H1 (cell line): ENCODE results near the gene COMT. TPM values are rescaled to one million over a fixed set of nuclear protein-coding genes. Genes with fewer than 3 reads are reported as not detected.

Experiments used
- CTCF ChIA-PET: fragments of 300-600 bp; sonication (Branson Sonifier 250); formaldehyde crosslinking; loops from one replicate; lab custom pipeline; 2021; ENCODE audit not compliant: partially characterized antibody; lab: Charles Lee
- POLR2A ChIA-PET: fragments of 300-600 bp; sonication (Branson Sonifier 250); formaldehyde crosslinking; loops from one replicate; lab custom pipeline; 2021; ENCODE audit warnings: inconsistent platforms; ENCODE audit not compliant: partially characterized antibody; lab: Charles Lee
- DNase-seq, 2 experiments: peaks; one replicate each; pipeline versions ENCODE4 v3.0.0 to v3.0.0-alpha.2; 2010 to 2022; ENCODE audit warnings: low spot score in 2 of 2, low read depth in 1 of 2, mixed read lengths in 1 of 2
- FAIRE-seq: peaks from 2 replicates; lab custom pipeline; 2011; peaks lifted over from hg19 to GRCh38; lab: Jason Lieb, UNC
- H2AFZ ChIP-seq: 2 replicates; pipeline ENCODE4 v1.8.1; 2012; ENCODE audit warnings: low read length, inconsistent platforms
- H2AK5ac ChIP-seq: 2 replicates; pipeline ENCODE4 v1.6.1; 2013; ENCODE audit warnings: low read depth, low read length
- H2BK120ac ChIP-seq: replicated peaks from 2 replicates; pipeline ENCODE3; 2013; ENCODE audit warnings: low read depth, low read length, inconsistent platforms
- H2BK12ac ChIP-seq: 2 replicates; pipeline ENCODE4 v1.6.1; 2013; ENCODE audit warnings: low read depth, low read length
- H2BK15ac ChIP-seq: 2 replicates; pipeline ENCODE4 v1.6.1; 2013; ENCODE audit warnings: low read length
- H2BK20ac ChIP-seq: 2 replicates; pipeline ENCODE4 v1.6.1; 2013; ENCODE audit warnings: low read length
- H2BK5ac ChIP-seq: 2 replicates; pipeline ENCODE4 v1.6.1; 2013; ENCODE audit warnings: low read depth, low read length
- H3K14ac ChIP-seq: 2 replicates; pipeline ENCODE4 v1.6.1; 2013; ENCODE audit warnings: inconsistent platforms; ENCODE audit not compliant: insufficient read length
- H3K18ac ChIP-seq: 2 replicates; pipeline ENCODE4 v1.6.1; 2013; ENCODE audit warnings: low read length; ENCODE audit errors: extremely low read depth
- H3K23ac ChIP-seq: 2 replicates; pipeline ENCODE4 v1.6.1; 2013; ENCODE audit warnings: inconsistent platforms; ENCODE audit not compliant: insufficient read length
- H3K23me2 ChIP-seq: 2 replicates; pipeline ENCODE4 v1.6.1; 2013; ENCODE audit warnings: low read depth, low read length
- H3K27ac ChIP-seq: 2 replicates; pipeline ENCODE4 v1.6.1; 2011; ENCODE audit warnings: low read depth, low read length, inconsistent platforms
- H3K27me3 ChIP-seq, 4 experiments: replicated peaks in 1 of 4; 1 replicate in 1 of 4; 2 replicates in 3 of 4; pipeline versions ENCODE4 v1.6.1 to v1.8.1; 2011 to 2013; ENCODE audit warnings: low read length in 3 of 4, mild to moderate bottlenecking in 3 of 4, inconsistent platforms in 2 of 4, mixed read lengths in 2 of 4, moderate library complexity in 1 of 4; ENCODE audit not compliant: control insufficient read depth in 3 of 4, insufficient read depth in 3 of 4; ENCODE audit errors: extremely low read depth in 1 of 4
- H3K36me3 ChIP-seq, 4 experiments: 2 replicates each; pipeline versions ENCODE4 v1.6.1 to v1.8.1; 2011 to 2013; ENCODE audit warnings: mild to moderate bottlenecking in 4 of 4, low read length in 3 of 4, moderate library complexity in 2 of 4, control low read depth in 1 of 4, inconsistent platforms in 1 of 4; ENCODE audit not compliant: insufficient read depth in 4 of 4, control insufficient read depth in 2 of 4
- H3K4ac ChIP-seq: replicated peaks from 2 replicates; pipeline ENCODE3; 2013; ENCODE audit warnings: low read length, low read depth, mixed read lengths, inconsistent platforms; ENCODE audit not compliant: insufficient read length
- H3K4me1 ChIP-seq, 4 experiments: replicated peaks in 1 of 4; 1 replicate in 1 of 4; 2 replicates in 3 of 4; pipeline versions ENCODE4 v1.6.1 to v1.8.1; 2011 to 2013; ENCODE audit warnings: low read length in 3 of 4, inconsistent platforms in 2 of 4, mixed read lengths in 1 of 4; ENCODE audit not compliant: insufficient read depth in 4 of 4, control insufficient read depth in 3 of 4
- H3K4me2 ChIP-seq, 2 experiments: 2 replicates each; pipeline versions ENCODE4 v1.6.1 to v1.8.1; 2011 to 2013; ENCODE audit warnings: low read depth in 2 of 2, low read length in 2 of 2, control low read depth in 1 of 2, inconsistent platforms in 1 of 2, mild to moderate bottlenecking in 1 of 2; ENCODE audit not compliant: insufficient read depth in 1 of 2
- H3K4me3 ChIP-seq, 4 experiments: fragments of 200-600, 300-600 bp in 1 of 4; sonication (generic), shearing (Covaris generic), sonication (Bioruptor Twin) in 1 of 4; 2 replicates each; pipeline versions ENCODE4 v1.5.1 to v1.8.1; 2011 to 2016; ENCODE audit warnings: low read length in 4 of 4, low read depth in 3 of 4, control low read depth in 2 of 4, inconsistent platforms in 2 of 4, mild to moderate bottlenecking in 2 of 4, mixed read lengths in 1 of 4, moderate library complexity in 1 of 4; ENCODE audit not compliant: insufficient read depth in 2 of 4; ENCODE audit errors: extremely low read depth in 1 of 4
- H3K56ac ChIP-seq: replicated peaks from 2 replicates; pipeline ENCODE3; 2013; ENCODE audit warnings: low read depth, mild to moderate bottlenecking, mixed read lengths, low read length, inconsistent platforms; ENCODE audit not compliant: insufficient read length
- H3K79me1 ChIP-seq: 2 replicates; pipeline ENCODE4 v1.6.1; 2013; ENCODE audit warnings: low read depth, low read length, control low read depth
- H3K79me2 ChIP-seq, 2 experiments: 2 replicates each; pipeline versions ENCODE4 v1.6.1 to v1.8.1; 2012 to 2013; ENCODE audit warnings: low read length in 2 of 2, mild to moderate bottlenecking in 2 of 2, inconsistent platforms in 1 of 2; ENCODE audit not compliant: insufficient read depth in 2 of 2, control insufficient read depth in 1 of 2
- H3K9ac ChIP-seq, 4 experiments: replicated peaks in 1 of 4; 1 replicate in 1 of 4; 2 replicates in 3 of 4; pipeline versions ENCODE4 v1.6.1 to v1.8.1; 2011 to 2013; ENCODE audit warnings: low read depth in 3 of 4, low read length in 3 of 4, control low read depth in 2 of 4, mild to moderate bottlenecking in 2 of 4, moderate library complexity in 2 of 4, inconsistent platforms in 1 of 4; ENCODE audit errors: extremely low read depth in 1 of 4
- H3K9me3 ChIP-seq, 2 experiments: 2 replicates each; pipeline versions ENCODE4 v1.6.1 to v1.8.1; 2012 to 2013; ENCODE audit warnings: mild to moderate bottlenecking in 2 of 2, moderate library complexity in 2 of 2, control low read depth in 1 of 2, inconsistent platforms in 1 of 2, low read depth in 1 of 2, low read length in 1 of 2, mixed read lengths in 1 of 2; ENCODE audit not compliant: insufficient read depth in 2 of 2
- H4K20me1 ChIP-seq, 2 experiments: replicated peaks in 1 of 2; 2 replicates each; pipeline versions ENCODE3 to v1.8.1; 2011 to 2013; ENCODE audit warnings: inconsistent platforms in 2 of 2, low read length in 2 of 2, mild to moderate bottlenecking in 1 of 2; ENCODE audit not compliant: insufficient read depth in 2 of 2, control insufficient read depth in 1 of 2
- H4K5ac ChIP-seq: 2 replicates; pipeline ENCODE4 v1.6.1; 2013; ENCODE audit warnings: low read length, low read depth, mixed read lengths, inconsistent platforms; ENCODE audit not compliant: insufficient read length
- H4K8ac ChIP-seq: 2 replicates; pipeline ENCODE4 v1.8.0; 2013; ENCODE audit warnings: mild to moderate bottlenecking, moderate library complexity, low read length, inconsistent platforms; ENCODE audit not compliant: insufficient read depth; ENCODE audit errors: extremely low read depth
- H4K91ac ChIP-seq: replicated peaks from 2 replicates; pipeline ENCODE3; 2013; ENCODE audit warnings: low read length, mixed read lengths, inconsistent platforms; ENCODE audit not compliant: insufficient read length
- BCL11A ChIP-seq, 2 experiments: IDR thresholded peaks; one replicate each; pipeline ENCODE4 v1.6.1; 2011; ENCODE audit warnings: low read depth in 2 of 2, low read length in 2 of 2, mild to moderate bottlenecking in 2 of 2
- CBX5 ChIP-seq: fragments of 300-800, 300-1000 bp; sonication (generic); IDR thresholded peaks from 2 replicates; pipeline ENCODE4 v1.7.1; 2016; ENCODE audit warnings: antibody characterized with exemption, low read length, low read depth
- JUN ChIP-seq: IDR thresholded peaks from 2 replicates; pipeline ENCODE4 v1.6.1; 2011; ENCODE audit warnings: low read depth, mild to moderate bottlenecking, improper control_type of control experiment, low read length
- KDM4A ChIP-seq: IDR thresholded peaks from one replicate; pipeline ENCODE4 v1.7.1; 2012; ENCODE audit warnings: low read depth, mild to moderate bottlenecking, moderate library complexity, low read length, inconsistent platforms; ENCODE audit not compliant: severe bottlenecking
- MAFK ChIP-seq: IDR thresholded peaks from 2 replicates; pipeline ENCODE4 v1.6.1; 2012; ENCODE audit warnings: low read depth, mild to moderate bottlenecking, improper control_type of control experiment, low read length
- NRF1 ChIP-seq: IDR thresholded peaks from 2 replicates; pipeline ENCODE4 v1.6.1; 2011; ENCODE audit warnings: mild to moderate bottlenecking, low read depth, low read length, improper control_type of control experiment
- POLR2AphosphoS5 ChIP-seq: IDR thresholded peaks from 2 replicates; pipeline ENCODE4 v1.6.1; 2011; ENCODE audit warnings: low read depth, low read length
- RNF2 ChIP-seq: fragments of 200-900, 300-1000 bp; sonication (generic); IDR thresholded peaks from 2 replicates; pipeline ENCODE4 v1.7.1; 2016; ENCODE audit warnings: borderline replicate concordance, low read depth, mild to moderate bottlenecking, antibody characterized with exemption, low read length; ENCODE audit not compliant: poor library complexity, severe bottlenecking; ENCODE audit errors: missing control alignments
- SAP30 ChIP-seq: fragments of 300-600 bp; sonication (generic); IDR thresholded peaks from 2 replicates; pipeline ENCODE4 v1.7.1; 2012; ENCODE audit warnings: low read length, moderate library complexity, mild to moderate bottlenecking, inconsistent platforms; ENCODE audit not compliant: insufficient read depth, insufficient replicate concordance
- TAF1 ChIP-seq: IDR thresholded peaks from 2 replicates; pipeline ENCODE4 v1.6.1; 2011; ENCODE audit warnings: mild to moderate bottlenecking, low read depth, low read length
- TAF7 ChIP-seq: optimal IDR thresholded peaks from 2 replicates; pipeline ENCODE3; 2011; ENCODE audit warnings: low read depth, mild to moderate bottlenecking, inconsistent platforms, low read length, moderate library complexity, borderline replicate concordance
- TEAD4 ChIP-seq: IDR thresholded peaks from 2 replicates; pipeline ENCODE4 v1.6.1; 2012; ENCODE audit warnings: low read depth, low read length, inconsistent platforms, mixed read lengths
- ZNF274 ChIP-seq: IDR thresholded peaks from 2 replicates; pipeline ENCODE4 v1.7.0; 2012; ENCODE audit warnings: low read length, borderline replicate concordance; ENCODE audit errors: extremely low read depth
- WGBS, 2 experiments: shearing (Covaris generic) in 1 of 2; methylation state at CpG; one replicate each; pipeline versions ENCODE4 v1.1.6 to v1.1.7; 2013 to 2015; ENCODE audit warnings: low lambda C conversion rate in 2 of 2, mixed read lengths in 2 of 2, inconsistent platforms in 1 of 2, low coverage in 1 of 2, missing lambda C conversion rate in 1 of 2; ENCODE audit not compliant: insufficient replicate concordance in 2 of 2, insufficient coverage in 1 of 2, insufficient read length in 1 of 2; ENCODE audit errors: extremely low coverage in 1 of 2, missing lambda C conversion rate in 1 of 2; 5-methylcytosine and 5-hydroxymethylcytosine counted together
- polyA plus RNA-seq, 7 experiments: library from polyadenylated mRNA; depleted of rRNA in 3 of 7; stranded (reverse) in 5 of 7; unstranded in 2 of 7; fragments of >200 nt in 5 of 7; fragments of 200-250 nt in 2 of 7; gene quantifications; 1 replicate in 5 of 7; 2 replicates in 1 of 7; 4 replicates in 1 of 7; pipeline versions ENCODE4 v1.2.1 to v1.2.3, GENCODE V29; 2011 to 2013; ENCODE audit warnings: missing spikeins in 2 of 7, mixed read lengths in 2 of 7
- total RNA-seq: library from RNA; stranded (reverse); fragmentation: NEBNext Ultra II Directional; extraction: Animal tissue kit (Norgen Biotek cat#: 25700); gene quantifications from 2 replicates; pipeline ENCODE4 v1.2.1, GENCODE V29; 2021
- TF ChIP-seq, protein P1 (sequence below): IDR thresholded peaks from 2 replicates; pipeline ENCODE4 v1.6.1; 2012; ENCODE audit warnings: inconsistent platforms

The COMT gene
- total and polyA plus RNA-seq, 2 of the 8 experiments (the other 6 are each of a cell fraction or from before 2014, with no cell fraction given) = 15.2 to 33.7 TPM

- WGBS, 2 experiments = 86% methylated on average over 2 of the region's 2 CpGs; no CpG with 5 or more reads in 1 of the 2 experiments
- Histone ChIP-seq H2BK5ac (no peak overlapping the region), H4K8ac (no peak overlapping the region), H3K23ac (no peak overlapping the region), H2BK15ac (no peak overlapping the region), H2BK12ac (no peak overlapping the region), H3K27ac (no peak overlapping the region), H2BK120ac (no peak overlapping the region), H3K4ac (no peak overlapping the region), H3K18ac (no peak overlapping the region), H3K27me3 (no peaks in the 10 kb centered on the region), H3K79me2 (no peaks in the 10 kb centered on the region), H3K23me2 (no peaks in the 10 kb centered on the region), H4K5ac (no peak overlapping the region), H4K91ac (no peak overlapping the region), H2BK20ac (no peak overlapping the region), H4K20me1 (peaks cover 0 to 2% of the 10 kb centered on the region in 2 experiments), H3K79me1 (peaks cover 3% of the 10 kb centered on the region), H3K56ac (no peak overlapping the region), H3K14ac (no peak overlapping the region), H2AK5ac (no peak overlapping the region), H3K4me1 (peaks cover 4 to 31% (median 18%) of the 10 kb centered on the region in 4 experiments), H3K36me3 (no peaks in the 10 kb centered on the region), H3K9ac (peak overlapping the region in 1 of 4 experiments; percentile 22; a peak in 1 of 7 replicates), H3K9me3 (no peaks in the 10 kb centered on the region), H3K4me2 (no peak overlapping the region), H3K4me3 (no peak overlapping the region), H2AFZ (no peak overlapping the region)
- no peak for FAIRE-seq
- no peak for DNase-seq
- POLR2A ChIA-PET = no interaction called here
- CTCF ChIA-PET = interaction anchor here (1.0 to 1.3 kb wide), 2 partner anchors 11 to 13 kb away, joined by 3 to 5 read pairs; no protein-coding TSS in a partner anchor
- TF ChIP-seq SAP30 (no peak), TEAD4 (no peak), TAF1 (no peak), NRF1 (no peak), RNF2 (no peak), MAFK (no peak), BCL11A (IDR thresholded peaks at IDR 0.05; ENCODE audit: low read depth in 2 of 2, low read length in 2 of 2) (no peak), KDM4A (no peak), ZNF274 (no peak), CBX5 (no peak), JUN (no peak), POLR2AphosphoS5 (no peak), TAF7 (no peak)
- TF ChIP-seq, protein P1, sequence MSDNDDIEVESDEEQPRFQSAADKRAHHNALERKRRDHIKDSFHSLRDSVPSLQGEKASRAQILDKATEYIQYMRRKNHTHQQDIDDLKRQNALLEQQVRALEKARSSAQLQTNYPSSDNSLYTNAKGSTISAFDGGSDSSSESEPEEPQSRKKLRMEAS = no peak
Measured at GRCh38 chr22:20002636-20003035, 61.1 kb downstream of the COMT start.
